Osteoblast (primary cell): ENCODE data around the gene TADA2A. TPM values are rescaled to one million over a fixed set of nuclear protein-coding genes. Genes with fewer than 3 reads are reported as not detected.

ENCODE experiments used
- DNase-seq: peaks from one replicate; pipeline ENCODE4 v3.0.0; 2011; ENCODE audit warnings: low spot score, mixed read lengths; ENCODE audit not compliant: insufficient read length; ENCODE audit errors: missing footprints
- H2AFZ ChIP-seq: 2 replicates; pipeline ENCODE4 v1.6.0; 2011; ENCODE audit warnings: mild to moderate bottlenecking, low read length
- H3K27ac ChIP-seq: 2 replicates; pipeline ENCODE4 v1.5.1; 2011; ENCODE audit warnings: mild to moderate bottlenecking, low read depth, low read length, moderate library complexity
- H3K27me3 ChIP-seq: 2 replicates; pipeline ENCODE4 v1.6.0; 2012; ENCODE audit warnings: mild to moderate bottlenecking, control low read depth, inconsistent platforms, low read length, moderate library complexity; ENCODE audit not compliant: insufficient read depth
- H3K36me3 ChIP-seq: 2 replicates; pipeline ENCODE4 v1.5.1; 2011; ENCODE audit warnings: mild to moderate bottlenecking, low read length, control low read depth, moderate library complexity; ENCODE audit not compliant: insufficient read depth
- H3K4me1 ChIP-seq: 2 replicates; pipeline ENCODE4 v1.5.1; 2011; ENCODE audit warnings: mild to moderate bottlenecking, low read length, control low read depth, moderate library complexity; ENCODE audit not compliant: insufficient read depth
- H3K4me2 ChIP-seq: 2 replicates; pipeline ENCODE4 v1.6.0; 2011; ENCODE audit warnings: mild to moderate bottlenecking, low read length; ENCODE audit not compliant: insufficient read depth
- H3K4me3 ChIP-seq: fragments of 200-600 bp; sonication (generic); 3 replicates; pipeline ENCODE4 v1.5.1; 2012; ENCODE audit warnings: mild to moderate bottlenecking, low read length, inconsistent platforms; ENCODE audit not compliant: insufficient read depth
- H3K79me2 ChIP-seq: 2 replicates; pipeline ENCODE4 v1.6.0; 2012; ENCODE audit warnings: mild to moderate bottlenecking, low read length, control low read depth, inconsistent platforms; ENCODE audit not compliant: insufficient read depth
- H3K9me3 ChIP-seq: 2 replicates; pipeline ENCODE4 v1.5.1; 2011; ENCODE audit warnings: low read depth, low read length, control low read depth
- H4K20me1 ChIP-seq: 2 replicates; pipeline ENCODE4 v1.6.0; 2012; ENCODE audit warnings: mild to moderate bottlenecking, low read length, control low read depth; ENCODE audit not compliant: insufficient read depth
- total RNA-seq: library from RNA; depleted of rRNA; stranded (reverse); fragments of >200 nt; gene quantifications from 2 replicates; pipeline ENCODE4 v1.2.3, GENCODE V29; 2012
- TF ChIP-seq, protein P1 (sequence below): IDR thresholded peaks from 2 replicates; pipeline ENCODE4 v1.5.1; 2011; ENCODE audit warnings: mild to moderate bottlenecking, low read depth, low read length, moderate library complexity; ENCODE audit errors: extremely low read depth

The TADA2A gene
- total RNA-seq, 1 donor: 21.4 TPM

GRCh38 chr17:37389160-37389559, 17.5 kb upstream of the TADA2A start:
- H3K4me3 ChIP-seq: no peak overlapping the region
- H3K36me3 ChIP-seq: no peaks in the 10 kb centered on the region
- no peaks in the 10 kb centered on the region for H3K79me2 ChIP-seq
- peaks cover 26% of the 10 kb centered on the region for H3K4me1 ChIP-seq
- DNase-seq: no peak
- peaks cover 6% of the 10 kb centered on the region for H4K20me1 ChIP-seq
- H2AFZ ChIP-seq: no peak overlapping the region
- H3K27me3 ChIP-seq: no peaks in the 10 kb centered on the region
- TF ChIP-seq, protein P1, sequence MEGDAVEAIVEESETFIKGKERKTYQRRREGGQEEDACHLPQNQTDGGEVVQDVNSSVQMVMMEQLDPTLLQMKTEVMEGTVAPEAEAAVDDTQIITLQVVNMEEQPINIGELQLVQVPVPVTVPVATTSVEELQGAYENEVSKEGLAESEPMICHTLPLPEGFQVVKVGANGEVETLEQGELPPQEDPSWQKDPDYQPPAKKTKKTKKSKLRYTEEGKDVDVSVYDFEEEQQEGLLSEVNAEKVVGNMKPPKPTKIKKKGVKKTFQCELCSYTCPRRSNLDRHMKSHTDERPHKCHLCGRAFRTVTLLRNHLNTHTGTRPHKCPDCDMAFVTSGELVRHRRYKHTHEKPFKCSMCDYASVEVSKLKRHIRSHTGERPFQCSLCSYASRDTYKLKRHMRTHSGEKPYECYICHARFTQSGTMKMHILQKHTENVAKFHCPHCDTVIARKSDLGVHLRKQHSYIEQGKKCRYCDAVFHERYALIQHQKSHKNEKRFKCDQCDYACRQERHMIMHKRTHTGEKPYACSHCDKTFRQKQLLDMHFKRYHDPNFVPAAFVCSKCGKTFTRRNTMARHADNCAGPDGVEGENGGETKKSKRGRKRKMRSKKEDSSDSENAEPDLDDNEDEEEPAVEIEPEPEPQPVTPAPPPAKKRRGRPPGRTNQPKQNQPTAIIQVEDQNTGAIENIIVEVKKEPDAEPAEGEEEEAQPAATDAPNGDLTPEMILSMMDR: no peak
- no peaks in the 10 kb centered on the region for H3K9me3 ChIP-seq
- no peak overlapping the region for H3K27ac ChIP-seq
- H3K4me2 ChIP-seq: no peak overlapping the region

GRCh38 chr17:37391146-37391545, 15.5 kb upstream of the TADA2A start:
- Histone ChIP-seq H3K4me3 (no peak overlapping the region), H3K36me3 (no peaks in the 10 kb centered on the region), H3K79me2 (no peaks in the 10 kb centered on the region), H3K4me2 (no peak overlapping the region), H4K20me1 (peaks cover 6% of the 10 kb centered on the region), H2AFZ (no peak overlapping the region), H3K27ac (peak overlapping the region; percentile 48), H3K4me1 (peaks cover 26% of the 10 kb centered on the region), H3K9me3 (no peaks in the 10 kb centered on the region), H3K27me3 (no peaks in the 10 kb centered on the region)
- TF ChIP-seq, protein P1: no peak
- DNase-seq: no peak

- TF ChIP-seq, protein P1: no peak
- H3K9me3 ChIP-seq: no peaks in the 10 kb centered on the region
- H3K36me3 ChIP-seq: no peaks in the 10 kb centered on the region
These were observed 14.6 kb upstream of the TADA2A start for GRCh38 chr17:37392024-37392590.

GRCh38 chr17:37393352-37393751, 13.3 kb upstream of the TADA2A start:
- peaks cover 3% of the 10 kb centered on the region for H4K20me1 ChIP-seq
- no peak for DNase-seq
- H3K36me3 ChIP-seq: no peaks in the 10 kb centered on the region
- H3K79me2 ChIP-seq: no peaks in the 10 kb centered on the region
- H3K27ac ChIP-seq: no peak overlapping the region
- H3K27me3 ChIP-seq: no peaks in the 10 kb centered on the region
- peaks cover 22% of the 10 kb centered on the region for H3K4me1 ChIP-seq
- H2AFZ ChIP-seq: no peak overlapping the region
- TF ChIP-seq, protein P1: no peak
- no peak overlapping the region for H3K4me2 ChIP-seq
- no peak overlapping the region for H3K4me3 ChIP-seq
- H3K9me3 ChIP-seq: no peaks in the 10 kb centered on the region

More at GRCh38 chr17:37392024-37392590, 14.6 kb upstream of the TADA2A start:
- Histone ChIP-seq H3K4me2 (peak overlapping the region; percentile 65), H2AFZ (no peak overlapping the region), H3K27me3 (no peaks in the 10 kb centered on the region), H3K4me3 (peak overlapping the region; percentile 34), H3K4me1 (peaks cover 26% of the 10 kb centered on the region), H4K20me1 (peaks cover 3% of the 10 kb centered on the region), H3K79me2 (no peaks in the 10 kb centered on the region), H3K27ac (peak overlapping the region; percentile 48)
- peak; percentile 85 for DNase-seq
